Measurements from ENCODE around the gene MEOX1.

DNA sequence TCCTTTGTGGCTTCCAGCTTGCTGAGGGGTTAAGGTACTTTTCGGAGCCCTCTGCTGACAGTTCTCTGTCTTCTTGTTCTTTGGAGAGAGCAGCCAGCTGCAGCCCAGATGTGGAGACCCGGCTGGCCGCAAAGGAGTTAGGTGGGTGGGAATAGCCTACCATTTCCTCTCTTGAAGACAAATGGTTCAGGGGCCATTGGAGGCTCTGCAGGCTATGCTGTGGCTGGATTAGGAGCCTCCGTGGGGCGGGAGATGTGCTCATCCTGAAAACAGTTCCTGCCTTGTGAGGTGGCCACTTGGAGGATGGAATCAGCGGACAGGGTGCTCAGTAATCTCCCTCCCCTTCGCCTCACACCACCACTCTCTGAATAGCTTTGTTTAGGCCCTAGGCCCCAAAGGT is 30.3 kb downstream of the MEOX1 start:
- TF ChIP-seq, protein P1, sequence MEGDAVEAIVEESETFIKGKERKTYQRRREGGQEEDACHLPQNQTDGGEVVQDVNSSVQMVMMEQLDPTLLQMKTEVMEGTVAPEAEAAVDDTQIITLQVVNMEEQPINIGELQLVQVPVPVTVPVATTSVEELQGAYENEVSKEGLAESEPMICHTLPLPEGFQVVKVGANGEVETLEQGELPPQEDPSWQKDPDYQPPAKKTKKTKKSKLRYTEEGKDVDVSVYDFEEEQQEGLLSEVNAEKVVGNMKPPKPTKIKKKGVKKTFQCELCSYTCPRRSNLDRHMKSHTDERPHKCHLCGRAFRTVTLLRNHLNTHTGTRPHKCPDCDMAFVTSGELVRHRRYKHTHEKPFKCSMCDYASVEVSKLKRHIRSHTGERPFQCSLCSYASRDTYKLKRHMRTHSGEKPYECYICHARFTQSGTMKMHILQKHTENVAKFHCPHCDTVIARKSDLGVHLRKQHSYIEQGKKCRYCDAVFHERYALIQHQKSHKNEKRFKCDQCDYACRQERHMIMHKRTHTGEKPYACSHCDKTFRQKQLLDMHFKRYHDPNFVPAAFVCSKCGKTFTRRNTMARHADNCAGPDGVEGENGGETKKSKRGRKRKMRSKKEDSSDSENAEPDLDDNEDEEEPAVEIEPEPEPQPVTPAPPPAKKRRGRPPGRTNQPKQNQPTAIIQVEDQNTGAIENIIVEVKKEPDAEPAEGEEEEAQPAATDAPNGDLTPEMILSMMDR (IDR thresholded peaks at IDR 0.05; ENCODE audit: low read depth, low read length), result no peak
- no peak for TF ChIP-seq POLR2A (IDR thresholded peaks at IDR 0.05; ENCODE audit: extremely low read depth, insufficient read length)

All from NB4 (cell line).